Measurements from ENCODE around the gene ADCY9.
"Not testable (repeated sequence)": the region's sequence is repeated elsewhere in the genome, so short reads cannot be mapped to it uniquely, and the experiment has no call there.

The ADCY9 gene

GRCh38 chr16:4075534-4075933, 40.7 kb downstream of the ADCY9 start:
- DNase-seq (ENCODE audit: low spot score), result no peak
- no peak for TF ChIP-seq CTCF (IDR thresholded peaks at IDR 0.05; ENCODE audit: borderline replicate concordance, control extremely low read depth, extremely low read depth, insufficient read depth, missing control alignments)
- in situ Hi-C loops (cut with MboI; ENCODE audit: low sequenced_read_pairs, unreplicated experiment), result no loop called here

GRCh38 chr16:4073150-4073549, 43.1 kb downstream of the ADCY9 start:
- DNase-seq (ENCODE audit: low spot score); in situ Hi-C loops (cut with MboI; ENCODE audit: low sequenced_read_pairs, unreplicated experiment): not testable (repeated sequence)

DNA sequence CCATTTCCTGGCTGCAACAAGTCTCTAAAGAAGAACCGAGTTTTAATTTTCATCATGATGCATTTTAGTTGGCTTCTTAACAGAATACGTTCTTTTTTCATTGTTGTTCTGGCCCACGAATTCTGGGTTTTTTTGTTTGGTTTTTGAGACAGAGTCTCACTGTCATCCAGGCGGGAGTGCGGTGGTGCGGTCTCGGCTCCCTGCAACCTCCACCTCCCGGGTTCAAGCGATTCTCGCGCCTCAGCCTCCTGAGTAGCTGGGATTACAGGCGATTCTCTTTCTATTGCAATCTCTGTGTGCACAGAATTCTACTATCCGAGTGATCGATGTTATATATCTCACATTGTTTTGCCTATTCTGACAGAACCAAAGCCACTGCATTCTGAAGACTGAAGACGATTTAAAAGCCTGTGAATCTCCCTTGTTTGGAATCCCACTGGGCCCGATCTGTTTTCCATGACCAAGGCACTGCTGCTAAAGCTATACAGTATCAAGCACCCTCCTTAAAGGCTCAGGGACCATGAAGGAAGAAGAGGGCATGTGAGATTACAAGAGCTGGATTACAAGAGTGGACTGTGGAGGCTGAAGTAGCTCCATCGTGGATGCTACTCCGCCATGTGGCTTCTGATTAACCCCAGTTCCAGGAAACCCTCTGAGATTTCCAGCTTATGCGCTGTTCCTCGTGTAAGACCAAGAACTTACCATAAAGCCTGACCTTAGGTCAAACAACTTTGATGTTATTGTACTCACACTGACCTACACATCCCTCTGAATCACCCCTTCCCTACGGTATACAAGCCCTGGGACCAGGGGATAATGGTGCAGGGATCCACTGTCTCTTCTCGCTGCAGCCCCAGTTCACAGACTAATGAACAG, 44.3 kb downstream of the ADCY9 start:
- TF ChIP-seq CTCF (IDR thresholded peaks at IDR 0.05; ENCODE audit: borderline replicate concordance, control extremely low read depth, extremely low read depth, insufficient read depth, missing control alignments), result no peak
- DNase-seq (ENCODE audit: low spot score), result no peak
- in situ Hi-C loops (cut with MboI; ENCODE audit: low sequenced_read_pairs, unreplicated experiment), result no loop called here

- no peak for DNase-seq (ENCODE audit: low spot score)
- in situ Hi-C loops (cut with MboI; ENCODE audit: low sequenced_read_pairs, unreplicated experiment), result no loop called here
- TF ChIP-seq CTCF (IDR thresholded peaks at IDR 0.05; ENCODE audit: borderline replicate concordance, control extremely low read depth, extremely low read depth, insufficient read depth, missing control alignments), result no peak
Observed at GRCh38 chr16:4070936-4071335, 45.3 kb downstream of the ADCY9 start.

- TF ChIP-seq CTCF (IDR thresholded peaks at IDR 0.05; ENCODE audit: borderline replicate concordance, control extremely low read depth, extremely low read depth, insufficient read depth, missing control alignments), result no peak
- in situ Hi-C loops (cut with MboI; ENCODE audit: low sequenced_read_pairs, unreplicated experiment), result no loop called here
- DNase-seq (ENCODE audit: low spot score), result no peak
Observed at GRCh38 chr16:4067262-4068001, 48.8 kb downstream of the ADCY9 start.

- no peak for TF ChIP-seq CTCF (IDR thresholded peaks at IDR 0.05; ENCODE audit: borderline replicate concordance, control extremely low read depth, extremely low read depth, insufficient read depth, missing control alignments)
- in situ Hi-C loops (cut with MboI; ENCODE audit: low sequenced_read_pairs, unreplicated experiment), result no loop called here
- no peak for DNase-seq (ENCODE audit: low spot score)
Observed at GRCh38 chr16:4064950-4065352, 51.3 kb downstream of the ADCY9 start.
